ENCODE data around the gene ACTL10. TPM values are rescaled to one million over a fixed set of nuclear protein-coding genes. Genes with fewer than 3 reads are reported as not detected.

Gene ACTL10
- total and polyA plus RNA-seq, 2 donors (not counting 1 experiment from before 2014, with no cell fraction given) = 1.2 to 6.3 TPM

DNA sequence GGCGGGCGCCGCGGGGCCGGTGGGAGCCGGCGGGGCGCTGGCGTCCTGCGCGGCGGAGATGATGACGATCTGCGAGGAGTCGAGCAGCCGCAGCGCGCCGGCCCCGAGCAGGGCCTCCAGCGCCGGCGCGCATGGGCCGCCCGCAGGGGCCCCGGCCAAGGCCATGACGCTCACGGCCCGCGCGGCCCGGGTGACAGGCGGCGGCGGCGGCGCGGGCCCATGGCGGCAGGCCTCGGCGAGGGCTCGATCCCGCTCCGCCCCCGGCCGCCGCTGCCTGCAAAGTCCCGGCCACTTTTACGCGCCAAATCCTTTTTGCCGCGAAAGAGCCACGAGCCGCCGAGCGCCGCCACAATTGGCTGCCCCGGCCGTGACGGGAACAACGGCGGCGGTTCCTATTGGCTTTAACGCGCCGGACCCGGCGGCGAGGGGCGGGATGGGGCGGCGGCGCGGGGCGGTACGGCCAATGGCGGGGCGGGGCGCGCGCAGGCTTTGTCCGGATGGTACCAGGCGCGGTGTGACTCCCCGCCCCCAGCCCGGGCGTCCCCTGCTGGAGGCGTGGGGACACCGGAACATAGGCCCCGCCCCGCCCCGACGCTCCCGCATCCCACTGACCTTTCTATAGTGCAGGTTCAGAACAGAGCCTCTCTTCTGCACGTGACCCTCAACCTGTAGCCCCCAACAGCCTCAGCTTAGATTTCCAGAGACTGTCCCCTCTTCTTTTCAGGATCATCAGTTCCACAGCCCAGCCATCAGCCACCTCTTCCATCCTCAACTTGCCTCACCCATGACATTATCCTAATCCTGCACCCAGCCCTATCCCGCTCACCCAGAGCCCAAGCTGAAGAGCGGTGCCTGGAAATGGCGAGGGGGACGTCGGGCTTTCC lies 19.6 kb downstream of the ACTL10 start, which contains the start of gene E2F1:
Gene E2F1 (minus strand): TSS at position 286 of the 884 bp plus-strand sequence. CDS start 121 bp downstream, at position 165.
- H3K9ac ChIP-seq (ENCODE audit: low read length) = peak within 1 kb of the TSS; percentile 42
- no peaks in the 10 kb centered on the region for H3K9me3 Mint-ChIP-seq (ENCODE audit: insufficient read depth)
- no peaks in the 10 kb centered on the region for H3K27me3 Mint-ChIP-seq
- H3K79me2 ChIP-seq (ENCODE audit: control insufficient read depth, insufficient read depth, low read length) = no peaks in the 10 kb centered on the region
- H3K4me1 ChIP-seq (ENCODE audit: control insufficient read depth in 2 of 2, insufficient read depth in 2 of 2, low read length in 2 of 2) = peaks cover 16 to 22% of the 10 kb centered on the region in 2 donors
- H4K20me1 ChIP-seq (ENCODE audit: control insufficient read depth, insufficient read depth, low read length, poor library complexity, severe bottlenecking) = no peaks in the 10 kb centered on the region
- H3K36me3 ChIP-seq (replicated peaks in 1 of 2; ENCODE audit: control extremely low read depth in 1 of 2, control insufficient read depth in 1 of 2, extremely low read depth in 1 of 2, insufficient read depth in 2 of 2, low read length in 1 of 2) = no peaks in the 10 kb centered on the region
- TF ChIP-seq, protein P1, sequence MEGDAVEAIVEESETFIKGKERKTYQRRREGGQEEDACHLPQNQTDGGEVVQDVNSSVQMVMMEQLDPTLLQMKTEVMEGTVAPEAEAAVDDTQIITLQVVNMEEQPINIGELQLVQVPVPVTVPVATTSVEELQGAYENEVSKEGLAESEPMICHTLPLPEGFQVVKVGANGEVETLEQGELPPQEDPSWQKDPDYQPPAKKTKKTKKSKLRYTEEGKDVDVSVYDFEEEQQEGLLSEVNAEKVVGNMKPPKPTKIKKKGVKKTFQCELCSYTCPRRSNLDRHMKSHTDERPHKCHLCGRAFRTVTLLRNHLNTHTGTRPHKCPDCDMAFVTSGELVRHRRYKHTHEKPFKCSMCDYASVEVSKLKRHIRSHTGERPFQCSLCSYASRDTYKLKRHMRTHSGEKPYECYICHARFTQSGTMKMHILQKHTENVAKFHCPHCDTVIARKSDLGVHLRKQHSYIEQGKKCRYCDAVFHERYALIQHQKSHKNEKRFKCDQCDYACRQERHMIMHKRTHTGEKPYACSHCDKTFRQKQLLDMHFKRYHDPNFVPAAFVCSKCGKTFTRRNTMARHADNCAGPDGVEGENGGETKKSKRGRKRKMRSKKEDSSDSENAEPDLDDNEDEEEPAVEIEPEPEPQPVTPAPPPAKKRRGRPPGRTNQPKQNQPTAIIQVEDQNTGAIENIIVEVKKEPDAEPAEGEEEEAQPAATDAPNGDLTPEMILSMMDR (IDR thresholded peaks at IDR 0.05) = peak; percentile 33
- TF ChIP-seq EZH2 (IDR thresholded peaks at IDR 0.05; ENCODE audit: borderline replicate concordance, insufficient read depth, low read depth, low read length, poor library complexity, severe bottlenecking) = no peak
- intact Hi-C loops (cut with micrococcal nuclease) = loop anchor here (1.0 kb wide), 6 partner anchors 12 to 277 kb away; partner anchors contain the start of genes ACTL10, CHMP4B, NECAB3 and PXMP4
- peak within 1 kb of the TSS; percentile 96 for H3K4me2 ChIP-seq (replicated peaks; ENCODE audit: low read depth, low read length, poor library complexity, severe bottlenecking)
- WGBS (ENCODE audit: insufficient coverage) = 2% methylated on average over 101 of the region's 101 CpGs
- DNase-seq (peak; percentile 95), ATAC-seq (ENCODE audit: low read depth) (peak; percentile 96)
- H3K27me3 ChIP-seq (replicated peaks in 1 of 4; ENCODE audit: control extremely low read depth in 1 of 4, control insufficient read depth in 3 of 4, insufficient read depth in 4 of 4, low read length in 3 of 4) = no peaks in the 10 kb centered on the region
- POLR2A ChIA-PET = interaction anchor here (1.1 to 1.5 kb wide), 2 partner anchors 20 to 45 kb away, joined by 3 to 4 read pairs; partner anchors contain the start of genes ACTL10 and ZNF341
- peak within 1 kb of the TSS; percentile 50 to 65 for H3K27ac ChIP-seq (ENCODE audit: low read length in 2 of 2)
- H3K4me3 Mint-ChIP-seq = peak within 1 kb of the TSS; percentile 92
- H3K9me3 ChIP-seq (ENCODE audit: control extremely low read depth in 1 of 3, control insufficient read depth in 2 of 3, insufficient read depth in 1 of 3, low read length in 2 of 3) = no peaks in the 10 kb centered on the region
- H3K4me3 ChIP-seq (ENCODE audit: control extremely low read depth in 1 of 5, extremely low read depth in 1 of 5, insufficient read depth in 1 of 5, low read depth in 2 of 5, low read length in 4 of 5) = peak within 1 kb of the TSS; percentile 28 to 56 (median 47)
- CTCF ChIA-PET = interaction anchor here (0.5 to 1.8 kb wide), 8 partner anchors 18 to 1008 kb away, joined by 3 to 7 read pairs (median 4); partner anchors contain the start of genes ACTL10 and PXMP4
- H2AFZ ChIP-seq (ENCODE audit: insufficient read depth, low read depth, low read length, poor library complexity, severe bottlenecking) = peak within 1 kb of the TSS; percentile 76
- H3K4me1 Mint-ChIP-seq = peaks cover 27% of the 10 kb centered on the region
- H3K27ac Mint-ChIP-seq = peak within 1 kb of the TSS; percentile 89
